GM18520 (cell line): Measurements from ENCODE around the gene PLEKHA8.

Source experiments
- ATAC-seq: cut with Tn5 transposase; IDR thresholded peaks from one replicate; pipeline ENCODE4 v1.9.1; 2021; ENCODE audit not compliant: unreplicated experiment

Gene PLEKHA8

GRCh38 chr7:30166155-30166840 lies 138.1 kb downstream of the PLEKHA8 start:
- no peak for ATAC-seq

- no peak for ATAC-seq
These were observed 138.6 kb downstream of the PLEKHA8 start for GRCh38 chr7:30166841-30167235.

- ATAC-seq = no peak
These were observed 139.7 kb downstream of the PLEKHA8 start for GRCh38 chr7:30167901-30168300.

DNA sequence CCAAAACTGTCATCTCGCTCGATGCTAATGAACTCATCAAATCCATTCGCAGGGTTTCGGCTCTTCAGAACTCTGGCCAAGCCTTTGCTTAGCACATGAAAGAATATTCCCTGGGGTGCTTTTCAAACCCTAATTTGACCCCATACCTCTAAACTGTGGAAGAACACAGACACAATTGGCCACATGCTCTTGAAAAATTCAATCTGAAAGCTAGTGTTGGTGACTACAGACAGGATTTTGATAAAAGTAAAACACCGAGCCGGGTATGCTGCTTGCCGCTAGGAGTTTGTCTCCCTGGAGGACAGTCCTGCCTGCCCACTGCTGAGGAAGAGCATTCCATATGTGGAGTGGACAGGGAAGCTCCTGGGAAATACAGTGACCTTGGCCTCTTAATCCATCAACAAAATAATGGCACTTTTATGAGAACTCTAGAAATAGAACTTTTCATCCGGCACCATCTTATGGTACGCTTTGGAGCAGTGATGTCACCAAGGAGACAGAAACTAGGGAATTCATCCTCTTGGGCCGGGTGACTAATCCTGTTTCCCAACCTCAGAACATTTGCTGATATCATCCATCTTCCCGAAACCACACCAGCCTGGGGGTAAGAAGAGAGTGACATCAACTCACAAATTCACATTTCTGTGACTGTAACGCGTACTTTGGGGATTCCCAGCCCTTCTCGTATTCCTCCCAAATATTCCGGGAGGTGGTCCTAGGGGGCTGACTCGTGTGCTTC lies 140.8 kb downstream of the PLEKHA8 start:
- no peak for ATAC-seq

- ATAC-seq = no peak
These were observed 141.4 kb downstream of the PLEKHA8 start for GRCh38 chr7:30169579-30169978.

DNA sequence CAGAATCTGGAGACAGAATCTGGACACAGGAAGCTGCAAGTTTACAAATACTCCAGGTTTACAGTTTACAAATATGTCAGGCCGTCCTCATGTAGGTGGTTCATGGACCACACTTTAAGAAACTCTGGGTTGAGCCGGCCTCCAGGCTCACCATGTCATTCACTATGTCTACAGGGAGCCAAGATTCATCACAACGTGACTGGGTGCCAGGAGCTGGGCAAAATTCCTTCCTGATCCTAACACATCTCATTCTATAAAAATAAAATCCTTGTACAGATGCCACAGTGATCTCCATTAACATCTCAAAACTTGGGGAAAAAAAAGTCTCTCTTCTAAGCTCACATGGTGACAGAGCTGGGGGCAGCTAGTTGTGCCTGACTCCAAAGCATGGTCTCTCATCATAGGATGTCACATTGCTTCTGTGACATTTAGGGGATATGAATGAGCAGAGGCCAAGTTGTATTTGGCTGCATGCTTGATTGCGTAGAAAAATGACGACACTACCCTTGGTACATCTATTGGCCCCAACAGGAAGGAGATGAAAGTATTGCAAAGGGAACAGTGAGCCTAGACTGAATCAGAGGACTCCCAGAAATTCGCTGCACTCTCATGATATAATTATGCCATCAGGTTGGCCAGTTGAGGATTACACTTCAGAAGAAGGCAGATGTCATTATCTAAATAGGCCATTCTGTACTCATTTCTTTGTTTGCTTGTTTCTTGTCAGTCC lies 142.4 kb downstream of the PLEKHA8 start:
- ATAC-seq = no peak

DNA sequence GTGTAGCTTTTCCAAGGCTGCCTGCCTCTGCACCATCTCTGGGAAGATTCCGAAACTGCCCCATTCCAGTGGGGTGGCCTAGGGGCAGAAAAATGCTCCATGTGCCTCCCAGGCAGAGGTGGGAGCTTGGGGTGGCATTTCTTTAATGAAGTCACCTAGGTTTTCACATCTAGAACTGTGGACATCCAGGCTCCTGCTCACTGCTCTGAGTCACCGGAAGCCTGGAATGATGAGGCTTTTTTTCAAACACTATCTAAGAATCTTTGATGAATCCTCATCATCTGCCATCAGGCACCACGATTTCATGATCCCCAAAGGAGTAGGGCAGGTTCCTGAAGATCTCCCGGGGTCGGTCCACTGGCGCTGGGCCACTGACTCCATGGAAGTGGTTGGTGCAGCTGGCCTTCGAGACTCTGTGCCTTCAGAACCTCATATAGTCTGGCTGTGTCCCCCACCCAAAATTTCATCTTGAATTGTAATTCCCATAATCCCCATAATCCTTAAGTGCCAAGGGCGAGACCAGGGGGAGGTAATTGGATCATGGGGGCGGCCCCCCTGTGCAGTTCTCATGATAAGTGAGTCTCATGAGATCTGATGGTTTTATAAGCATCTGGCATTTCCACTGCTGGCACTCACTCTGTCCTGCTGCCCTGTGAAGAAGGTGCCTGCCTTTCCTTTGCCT lies 143.7 kb downstream of the PLEKHA8 start:
- ATAC-seq = no peak

DNA sequence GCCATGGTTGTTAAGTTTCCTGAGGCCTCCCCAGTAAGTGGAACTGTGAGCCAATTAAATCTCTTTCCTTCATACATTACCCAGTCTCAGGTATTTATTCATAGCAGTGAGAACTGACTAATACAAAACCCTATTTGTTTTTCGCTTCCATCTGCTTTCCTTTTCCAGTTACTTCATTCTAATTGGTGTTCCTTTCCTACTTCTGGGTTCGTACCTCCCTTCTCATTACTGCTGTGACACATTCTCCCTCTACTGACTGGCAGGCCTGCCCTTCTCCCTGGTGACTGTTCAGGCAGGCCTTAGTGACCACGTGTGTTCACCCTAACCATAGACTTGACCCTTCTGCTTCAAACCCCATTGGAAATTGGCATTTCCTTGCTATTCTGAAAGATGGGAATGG lies 144.2 kb downstream of the PLEKHA8 start:
- ATAC-seq = no peak

GRCh38 chr7:30173058-30173897 lies 145.1 kb downstream of the PLEKHA8 start:
- ATAC-seq = no peak

DNA sequence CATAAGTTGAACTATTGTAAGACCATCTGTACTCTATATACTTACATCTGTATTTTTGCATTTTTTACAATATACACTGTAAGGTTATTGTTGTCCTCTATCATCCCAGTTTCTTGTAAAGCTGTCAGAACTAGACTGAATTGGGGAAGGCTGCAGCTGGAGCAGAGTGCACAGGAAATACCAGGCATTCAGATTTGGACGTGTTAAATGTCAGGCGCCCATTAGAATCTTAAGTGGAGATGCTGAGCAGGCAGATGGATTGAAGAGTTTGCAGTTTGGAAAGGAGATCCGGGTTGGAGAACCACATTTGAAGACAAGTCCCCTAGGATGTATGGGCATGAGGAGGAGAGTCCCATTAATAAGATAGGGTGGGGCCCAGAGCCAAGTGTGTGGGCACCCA lies 147.0 kb downstream of the PLEKHA8 start:
- no peak for ATAC-seq

DNA sequence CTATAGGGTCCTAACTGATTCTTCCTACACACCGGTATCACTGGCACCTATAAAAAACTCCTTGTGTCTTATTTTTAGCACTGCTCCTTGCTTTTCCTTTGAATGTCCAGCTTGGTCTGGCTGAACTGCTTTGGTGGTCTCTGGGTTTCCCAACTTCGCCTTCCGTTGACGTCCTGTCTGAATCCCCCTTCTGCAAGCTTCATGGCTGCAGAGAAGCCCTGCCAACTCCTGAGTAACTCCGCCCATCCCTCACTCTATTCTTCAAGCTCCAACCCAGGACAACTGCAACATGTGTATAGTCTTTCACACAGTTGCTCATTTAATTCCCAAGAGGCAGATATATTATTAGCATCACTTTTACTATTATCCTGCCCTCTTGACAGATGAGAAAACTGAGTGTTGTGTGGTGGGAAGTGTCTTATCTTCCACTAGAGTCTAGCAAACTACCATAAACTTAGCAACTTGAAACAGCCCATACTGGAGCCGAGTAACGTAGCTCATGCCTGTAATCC lies 147.5 kb downstream of the PLEKHA8 start:
- ATAC-seq = no peak

- ATAC-seq = no peak
These were observed 148.4 kb downstream of the PLEKHA8 start for GRCh38 chr7:30176463-30177109.

DNA sequence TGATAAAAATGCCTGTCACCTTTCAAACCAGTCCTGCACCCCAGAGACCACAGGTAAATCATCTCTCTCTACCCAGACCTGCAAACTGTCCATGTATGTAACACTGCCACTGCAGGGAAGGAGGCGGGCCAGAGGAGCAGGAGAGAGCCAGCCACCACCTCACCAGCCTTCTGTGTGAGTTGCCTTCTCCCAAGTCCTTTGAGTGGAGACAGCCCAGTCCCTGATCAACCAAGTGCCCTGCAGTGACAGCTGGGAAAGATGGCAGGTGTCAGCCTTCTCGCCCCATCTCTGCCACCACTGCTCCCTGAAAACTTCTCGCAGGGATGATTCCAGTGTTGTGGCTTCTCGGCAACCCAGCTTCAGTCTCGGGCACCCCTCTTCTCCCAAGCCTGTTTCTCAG lies 149.0 kb downstream of the PLEKHA8 start:
- no peak for ATAC-seq

DNA sequence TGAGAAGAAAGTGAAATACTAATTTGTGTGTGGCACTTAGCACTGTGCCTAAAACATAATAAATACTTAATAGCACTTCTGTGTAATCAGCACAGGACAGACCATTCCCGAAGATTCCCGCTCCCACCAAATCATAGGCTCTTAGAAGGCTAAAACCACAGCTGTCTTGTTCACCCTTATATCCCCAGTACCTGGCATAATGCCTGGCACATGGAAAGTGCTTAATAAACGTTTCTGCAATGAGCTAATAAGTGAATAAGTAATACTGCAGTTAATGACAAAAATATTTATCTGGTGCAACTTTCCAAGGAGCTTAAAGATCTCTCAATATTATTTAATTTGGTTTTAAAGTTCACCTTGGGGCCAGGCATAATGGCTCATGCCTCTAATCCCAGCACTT lies 149.8 kb downstream of the PLEKHA8 start:
- ATAC-seq = no peak

DNA sequence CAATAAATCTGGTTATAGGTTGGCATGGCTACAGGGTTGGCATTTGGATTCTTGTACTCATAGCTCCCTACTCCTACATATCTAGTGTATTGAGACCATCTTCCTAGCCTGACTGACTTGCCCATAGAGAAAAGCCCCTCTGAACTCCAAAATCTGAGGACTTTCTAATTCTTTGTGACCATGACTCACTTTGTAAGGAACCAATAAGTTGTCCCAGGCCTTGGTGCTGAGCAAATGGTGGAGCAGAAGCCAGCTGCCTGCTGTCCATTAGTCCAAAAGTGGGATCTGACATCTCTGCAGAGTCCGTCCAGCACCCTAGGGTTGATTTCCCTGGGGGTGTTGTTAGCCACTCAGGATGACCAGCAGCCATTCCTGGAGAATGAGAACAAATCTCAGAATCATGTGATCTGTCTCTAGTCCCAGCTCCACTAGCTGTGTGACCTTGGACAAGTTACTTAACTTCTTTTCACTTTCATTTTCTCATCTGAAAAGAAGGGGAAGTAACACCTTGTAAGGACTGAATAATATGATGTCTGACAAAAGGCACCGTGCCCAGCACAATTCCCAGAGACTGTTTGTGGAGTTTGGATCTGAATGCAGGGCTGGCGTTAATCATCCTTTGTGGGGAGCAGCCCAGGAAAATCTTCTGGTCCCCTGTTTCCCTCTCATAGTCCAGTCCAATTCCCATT lies 150.7 kb downstream of the PLEKHA8 start:
- ATAC-seq = peak; percentile 78
